ENCODE data around the gene UNC5A.

- TF ChIP-seq GATA2 (IDR thresholded peaks at IDR 0.05; ENCODE audit: low read depth, low read length) (no peak), GATA3 (IDR thresholded peaks at IDR 0.05; ENCODE audit: low read depth, low read length) (no peak)
Measured at GRCh38 chr5:176793343-176793699, 17.0 kb upstream of the UNC5A start.
